ENCODE results near the gene PNO1. TPM values are rescaled to one million over a fixed set of nuclear protein-coding genes. Genes with fewer than 3 reads are reported as not detected.

Gene PNO1
- total and polyA plus RNA-seq, 9 of the 15 experiments (the other 6 are each of a cell fraction or from before 2014, with no cell fraction given): 11.8 to 81.7 (median 41.1) TPM

- TF ChIP-seq ZMIZ1 (IDR thresholded peaks at IDR 0.05; ENCODE audit: low read depth in 2 of 2, low read length in 2 of 2) (peak in 1 of 2 experiments; percentile 95; a peak in 2 of 4 replicates), ATF2 (CRISPR knock-in tag; IDR thresholded peaks at IDR 0.05) (no peak), ZNF407 (IDR thresholded peaks at IDR 0.05; ENCODE audit: low read depth) (no peak), MNT (conservative IDR thresholded peaks at IDR 0.05) (peak; percentile 29 to 76; a peak in 2 of 4 replicates), ID3 (CRISPR knock-in tag; IDR thresholded peaks at IDR 0.05) (no peak), ID3 (tag; IDR thresholded peaks at IDR 0.05) (peak; percentile 97), GTF2A2 (tag; IDR thresholded peaks at IDR 0.05) (no peak), SP1 (CRISPR knock-in tag; IDR thresholded peaks at IDR 0.05) (peak; percentile 67; the same call in 1 of the 2 replicates), HDAC1 (IDR thresholded peaks at IDR 0.05) (peak; percentile 93 to 98), NFATC3 (IDR thresholded peaks at IDR 0.05) (peak; percentile 74)
These were observed 22.0 kb upstream of the PNO1 start (continued) for GRCh38 chr2:68135448-68136320.
